CD4-positive, alpha-beta memory T cell (primary cell): ENCODE results near the gene MCF2L2. TPM values are rescaled to one million over a fixed set of nuclear protein-coding genes. Genes with fewer than 3 reads are reported as not detected.

ENCODE experiments used
- CTCF ChIA-PET: fragments of 350-600 bp; sonication (Branson Sonifier 250); formaldehyde crosslinking; loops from one replicate; lab custom pipeline; 2021; ENCODE audit warnings: inconsistent platforms; ENCODE audit not compliant: partially characterized antibody; lab: Charles Lee
- POLR2A ChIA-PET: fragments of 350-600 bp; sonication (Branson Sonifier 250); formaldehyde crosslinking; loops from one replicate; lab custom pipeline; 2021; ENCODE audit not compliant: partially characterized antibody; lab: Charles Lee
- DNase-seq, 5 donors: peaks; one replicate each; pipeline versions ENCODE4 v3.0.0 to v3.0.0-alpha.2; 2020 to 2022; ENCODE audit warnings: mixed read lengths in 1 of 5
- H3K27ac ChIP-seq: one replicate; pipeline ENCODE4 v1.7.0; 2013; ENCODE audit warnings: low read depth, low read length
- H3K27me3 ChIP-seq: 2 replicates; pipeline ENCODE4 v1.7.0; 2013; ENCODE audit warnings: mild to moderate bottlenecking, low read length, moderate library complexity; ENCODE audit not compliant: insufficient read depth
- H3K36me3 ChIP-seq: 2 replicates; pipeline ENCODE4 v1.7.0; 2013; ENCODE audit warnings: mild to moderate bottlenecking, low read length, moderate library complexity; ENCODE audit not compliant: insufficient read depth
- H3K4me1 ChIP-seq: 2 replicates; pipeline ENCODE4 v1.7.0; 2013; ENCODE audit warnings: mild to moderate bottlenecking, low read length, moderate library complexity; ENCODE audit not compliant: insufficient read depth
- H3K4me3 ChIP-seq, 2 donors: one replicate each; pipeline ENCODE4 v1.7.0; 2013; ENCODE audit warnings: low read length in 2 of 2, mild to moderate bottlenecking in 1 of 2
- H3K9me3 ChIP-seq, 2 donors: one replicate each; pipeline ENCODE4 v1.7.0; 2013; ENCODE audit warnings: low read length in 2 of 2, control low read depth in 1 of 2; ENCODE audit not compliant: control insufficient read depth in 1 of 2
- H3K27ac Mint-ChIP-seq, 7 donors: one replicate each; pipeline ENCODE4 v1.8.0; 2020 to 2021; ENCODE audit warnings: mixed read lengths in 7 of 7, mild to moderate bottlenecking in 6 of 7, inconsistent platforms in 3 of 7, moderate library complexity in 3 of 7
- H3K27me3 Mint-ChIP-seq, 2 donors: one replicate each; pipeline ENCODE4 v1.8.0; 2020 to 2021; ENCODE audit warnings: mixed read lengths in 2 of 2
- H3K36me3 Mint-ChIP-seq, 2 donors: one replicate each; pipeline ENCODE4 v1.8.0; 2020 to 2021; ENCODE audit warnings: mixed read lengths in 2 of 2, inconsistent platforms in 1 of 2, mild to moderate bottlenecking in 1 of 2
- H3K4me1 Mint-ChIP-seq, 4 donors: one replicate each; pipeline ENCODE4 v1.8.0; 2020 to 2021; ENCODE audit warnings: mixed read lengths in 4 of 4, mild to moderate bottlenecking in 1 of 4
- H3K4me3 Mint-ChIP-seq, 8 donors: one replicate each; pipeline ENCODE4 v1.8.0; 2020 to 2021; ENCODE audit warnings: mixed read lengths in 8 of 8, mild to moderate bottlenecking in 7 of 8, moderate library complexity in 6 of 8, inconsistent platforms in 3 of 8
- H3K9me3 Mint-ChIP-seq, 8 donors: one replicate each; pipeline ENCODE4 v1.8.0; 2020 to 2021; ENCODE audit warnings: mixed read lengths in 8 of 8, mild to moderate bottlenecking in 5 of 8, inconsistent platforms in 3 of 8, moderate library complexity in 1 of 8
- intact Hi-C: fragments of 100-400 bp; cut with micrococcal nuclease; formaldehyde crosslinking; loops from one replicate; pipeline ENCODE4 v1.15.1; 2023
- polyA plus RNA-seq, 2 donors: library from polyadenylated mRNA; unstranded; fragments of 300-500 nt; fragmentation: Illumina TruSeq; gene quantifications; one replicate each; pipeline ENCODE4 v1.2.3, GENCODE V29; 2021
- total RNA-seq, 2 experiments: library from RNA; stranded (reverse); gene quantifications; one replicate each; pipeline ENCODE4 v1.2.3, GENCODE V29; 2021

The MCF2L2 gene
- total and polyA plus RNA-seq, 4 experiments from 2014 or later, result 0.37 to 7.3 (median 5.1) TPM

DNA sequence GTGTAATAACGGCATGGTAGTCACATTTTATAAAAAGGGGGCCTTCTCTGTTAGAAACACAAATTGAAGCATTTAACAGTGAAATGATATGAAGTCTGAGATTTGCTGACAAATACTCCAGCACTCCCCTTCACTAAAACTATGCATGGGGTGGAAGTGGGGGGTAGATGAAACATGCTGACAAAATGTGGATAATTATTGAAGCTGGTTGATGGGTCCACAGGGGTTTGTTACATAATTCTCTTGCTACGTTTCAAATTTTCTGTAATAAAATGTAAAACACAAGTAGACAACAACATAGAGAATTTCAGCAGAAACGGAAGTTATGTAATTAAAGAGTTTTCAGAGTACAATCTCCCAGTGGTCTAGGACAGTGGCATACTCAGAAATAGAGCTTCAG, 37.0 kb downstream of the MCF2L2 start:
- Mint-ChIP-seq H3K9me3 (no peaks in the 10 kb centered on the region), H3K4me3 (no peak overlapping the region), H3K27me3 (peaks cover 0 to 1% of the 10 kb centered on the region in 2 donors), H3K27ac (peak overlapping the region in 2 of 7 donors; percentile 39 to 42), H3K36me3 (peaks cover 0 to 2% of the 10 kb centered on the region in 2 donors), H3K4me1 (peaks cover 0 to 8% (median 2%) of the 10 kb centered on the region in 4 donors)
- intact Hi-C loops, result no loop called here
- Histone ChIP-seq H3K27me3 (no peaks in the 10 kb centered on the region), H3K4me3 (no peak overlapping the region), H3K36me3 (no peaks in the 10 kb centered on the region), H3K9me3 (no peaks in the 10 kb centered on the region), H3K4me1 (no peaks in the 10 kb centered on the region), H3K27ac (no peak overlapping the region)
- ChIA-PET CTCF (interaction anchor here (0.6 to 2.2 kb wide), 2 partner anchors 207 to 269 kb away, joined by 3 to 7 read pairs; no protein-coding TSS in a partner anchor), POLR2A (no interaction called here)
- no peak for DNase-seq

DNA sequence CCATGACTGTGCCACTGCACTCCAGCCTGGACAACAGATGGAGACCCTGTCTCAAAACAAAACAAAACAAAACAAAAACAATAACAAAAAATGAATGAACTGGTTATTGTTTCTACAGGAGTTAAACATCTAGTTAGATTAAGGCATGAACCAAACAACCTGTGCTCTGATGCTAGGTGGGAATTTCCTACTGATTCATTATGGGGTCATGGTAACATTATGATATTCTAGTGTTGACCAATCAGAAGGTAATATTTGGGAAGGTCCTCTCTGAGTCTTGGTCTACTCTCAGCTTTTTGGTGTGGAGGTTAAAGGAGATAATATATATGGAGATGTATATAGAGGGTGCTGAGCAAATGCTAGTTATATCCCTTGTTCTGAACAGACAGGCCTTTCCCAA, 37.6 kb downstream of the MCF2L2 start:
- ChIA-PET POLR2A (no interaction called here), CTCF (interaction anchor here (0.6 to 2.2 kb wide), 2 partner anchors 206 to 268 kb away, joined by 3 to 7 read pairs; no protein-coding TSS in a partner anchor)
- Mint-ChIP-seq H3K36me3 (peaks cover 0 to 3% of the 10 kb centered on the region in 2 donors), H3K4me3 (no peak overlapping the region), H3K4me1 (peaks cover 2 to 8% (median 3%) of the 10 kb centered on the region in 4 donors), H3K27me3 (no peaks in the 10 kb centered on the region), H3K9me3 (no peaks in the 10 kb centered on the region), H3K27ac (peak overlapping the region in 3 of 7 donors; percentile 60 to 85 (median 77))
- Histone ChIP-seq H3K9me3 (no peaks in the 10 kb centered on the region), H3K4me1 (no peaks in the 10 kb centered on the region), H3K27ac (no peak overlapping the region), H3K4me3 (no peak overlapping the region), H3K27me3 (no peaks in the 10 kb centered on the region), H3K36me3 (no peaks in the 10 kb centered on the region)
- intact Hi-C loops, result no loop called here
- no peak for DNase-seq

DNA sequence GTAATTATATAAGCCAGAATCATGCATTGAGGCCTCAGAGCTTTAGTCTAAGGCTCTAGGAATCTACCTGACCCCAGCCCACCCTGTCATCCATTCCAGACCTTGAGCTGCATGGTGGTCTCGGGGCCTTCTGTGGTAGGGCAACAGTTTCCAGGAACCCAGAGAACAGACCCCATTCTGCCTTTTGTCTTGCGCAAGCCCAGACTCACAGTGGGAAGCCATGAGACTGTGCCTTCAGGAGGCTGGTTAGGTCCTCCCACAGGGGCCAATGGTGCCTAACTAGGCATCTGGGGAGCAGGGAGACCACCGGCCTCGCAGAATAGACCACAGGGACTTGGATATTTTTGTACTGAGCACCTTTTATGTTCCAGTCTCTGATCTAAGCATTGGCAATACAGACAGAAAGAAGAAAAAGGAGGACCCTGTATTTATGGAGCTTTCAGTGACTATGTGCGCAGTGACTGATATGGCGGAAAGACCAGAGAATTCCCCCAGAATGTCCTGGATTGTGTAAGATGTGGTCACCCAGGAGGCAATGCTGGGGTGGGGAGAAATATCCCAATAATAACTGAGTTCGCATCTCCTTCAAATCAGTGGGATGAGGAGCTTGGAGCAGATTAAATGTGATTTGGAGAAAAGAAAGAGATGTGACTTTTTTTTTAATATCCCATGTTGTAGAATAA, 40.1 kb downstream of the MCF2L2 start:
- DNase-seq, result no peak
- H3K27ac ChIP-seq, result no peak overlapping the region
- Mint-ChIP-seq H3K36me3 (peaks cover 0 to 4% of the 10 kb centered on the region in 2 donors), H3K4me3 (no peak overlapping the region), H3K9me3 (no peaks in the 10 kb centered on the region), H3K4me1 (peaks cover 4 to 8% (median 5%) of the 10 kb centered on the region in 4 donors), H3K27me3 (no peaks in the 10 kb centered on the region), H3K27ac (peak overlapping the region in 2 of 7 donors; percentile 35 to 85)
- H3K36me3 ChIP-seq, result no peaks in the 10 kb centered on the region
- CTCF ChIA-PET, result interaction anchor here (0.6 to 2.2 kb wide), 8 partner anchors 10 to 379 kb away, joined by 3 to 11 read pairs (median 5); no protein-coding TSS in a partner anchor
- no peaks in the 10 kb centered on the region for H3K27me3 ChIP-seq
- intact Hi-C loops, result no loop called here
- no peak overlapping the region for H3K4me3 ChIP-seq
- no peaks in the 10 kb centered on the region for H3K9me3 ChIP-seq
- no peaks in the 10 kb centered on the region for H3K4me1 ChIP-seq
- POLR2A ChIA-PET, result no interaction called here

DNA sequence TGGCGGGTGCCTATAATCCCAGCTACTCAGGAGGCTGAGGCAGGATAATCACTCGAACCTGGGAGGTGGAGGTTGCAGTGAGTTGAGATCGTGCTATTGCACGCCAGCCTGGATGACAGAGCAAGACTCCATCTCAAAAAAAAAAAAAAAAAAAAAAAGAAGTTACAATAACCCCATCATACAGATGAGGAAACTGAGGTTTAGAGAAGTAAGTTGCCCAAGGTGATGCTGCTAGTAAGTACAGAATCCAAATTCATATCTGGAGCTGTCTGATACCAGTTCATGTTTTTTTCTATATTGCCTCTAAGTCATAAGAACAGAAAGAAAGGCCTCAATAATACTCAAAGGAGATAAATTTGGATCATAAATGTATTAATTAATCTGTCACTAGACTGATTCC, 40.6 kb downstream of the MCF2L2 start:
- POLR2A ChIA-PET, result no interaction called here
- Mint-ChIP-seq H3K9me3 (no peaks in the 10 kb centered on the region), H3K27ac (peak overlapping the region in 1 of 7 donors; percentile 85), H3K27me3 (no peaks in the 10 kb centered on the region), H3K4me3 (no peak overlapping the region), H3K4me1 (peaks cover 4 to 8% (median 5%) of the 10 kb centered on the region in 4 donors), H3K36me3 (peaks cover 0 to 4% of the 10 kb centered on the region in 2 donors)
- Histone ChIP-seq H3K9me3 (no peaks in the 10 kb centered on the region), H3K4me3 (no peak overlapping the region), H3K36me3 (no peaks in the 10 kb centered on the region), H3K27ac (no peak overlapping the region), H3K27me3 (no peaks in the 10 kb centered on the region), H3K4me1 (no peaks in the 10 kb centered on the region)
- CTCF ChIA-PET, result interaction anchor here (0.6 to 2.2 kb wide), 6 partner anchors 34 to 877 kb away, joined by 3 to 11 read pairs (median 5); no protein-coding TSS in a partner anchor
- intact Hi-C loops, result loop anchor here (2.0 kb wide), 1 partner anchor 379 kb away; no protein-coding TSS in a partner anchor
- DNase-seq, result no peak

DNA sequence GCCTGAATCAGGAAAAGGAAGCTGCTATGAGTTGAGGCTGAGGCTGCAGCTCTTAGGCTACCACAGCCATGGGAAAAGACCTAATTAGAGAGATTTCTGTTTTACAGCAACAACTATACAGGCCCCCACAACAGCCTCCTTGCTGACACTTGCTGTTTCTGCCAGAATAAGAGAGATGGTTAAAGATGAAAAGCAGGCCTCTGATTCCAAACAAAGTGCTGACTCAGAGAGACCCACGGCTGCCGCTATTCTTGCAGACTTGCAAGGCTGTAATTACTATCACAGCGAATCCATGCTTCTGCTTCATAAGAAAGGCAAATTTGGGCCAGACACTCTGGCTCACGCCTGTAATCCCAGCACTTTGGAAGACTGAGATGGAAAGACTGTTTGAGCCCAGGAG, 41.8 kb downstream of the MCF2L2 start:
- no peaks in the 10 kb centered on the region for H3K4me1 ChIP-seq
- Mint-ChIP-seq H3K36me3 (peaks cover 0 to 4% of the 10 kb centered on the region in 2 donors), H3K9me3 (no peaks in the 10 kb centered on the region), H3K27ac (no peak overlapping the region), H3K27me3 (no peaks in the 10 kb centered on the region), H3K4me1 (peaks cover 2 to 6% (median 4%) of the 10 kb centered on the region in 4 donors), H3K4me3 (no peak overlapping the region)
- CTCF ChIA-PET, result interaction anchor here (0.7 to 8.6 kb wide), 13 partner anchors 11 to 672 kb away, joined by 3 to 163 read pairs (median 4); partner anchors contain the start of gene MCF2L2
- H3K4me3 ChIP-seq, result no peak overlapping the region
- H3K27ac ChIP-seq, result no peak overlapping the region
- no peaks in the 10 kb centered on the region for H3K27me3 ChIP-seq
- POLR2A ChIA-PET, result interaction anchor here (1.3 kb wide), 1 partner anchor 41 kb away, joined by 5 read pairs; the partner anchor contains the start of gene MCF2L2
- no peak for DNase-seq
- intact Hi-C loops, result loop anchor here (1.0 to 2.0 kb wide), 3 partner anchors 202 to 380 kb away; no protein-coding TSS in a partner anchor
- no peaks in the 10 kb centered on the region for H3K9me3 ChIP-seq
- no peaks in the 10 kb centered on the region for H3K36me3 ChIP-seq

DNA sequence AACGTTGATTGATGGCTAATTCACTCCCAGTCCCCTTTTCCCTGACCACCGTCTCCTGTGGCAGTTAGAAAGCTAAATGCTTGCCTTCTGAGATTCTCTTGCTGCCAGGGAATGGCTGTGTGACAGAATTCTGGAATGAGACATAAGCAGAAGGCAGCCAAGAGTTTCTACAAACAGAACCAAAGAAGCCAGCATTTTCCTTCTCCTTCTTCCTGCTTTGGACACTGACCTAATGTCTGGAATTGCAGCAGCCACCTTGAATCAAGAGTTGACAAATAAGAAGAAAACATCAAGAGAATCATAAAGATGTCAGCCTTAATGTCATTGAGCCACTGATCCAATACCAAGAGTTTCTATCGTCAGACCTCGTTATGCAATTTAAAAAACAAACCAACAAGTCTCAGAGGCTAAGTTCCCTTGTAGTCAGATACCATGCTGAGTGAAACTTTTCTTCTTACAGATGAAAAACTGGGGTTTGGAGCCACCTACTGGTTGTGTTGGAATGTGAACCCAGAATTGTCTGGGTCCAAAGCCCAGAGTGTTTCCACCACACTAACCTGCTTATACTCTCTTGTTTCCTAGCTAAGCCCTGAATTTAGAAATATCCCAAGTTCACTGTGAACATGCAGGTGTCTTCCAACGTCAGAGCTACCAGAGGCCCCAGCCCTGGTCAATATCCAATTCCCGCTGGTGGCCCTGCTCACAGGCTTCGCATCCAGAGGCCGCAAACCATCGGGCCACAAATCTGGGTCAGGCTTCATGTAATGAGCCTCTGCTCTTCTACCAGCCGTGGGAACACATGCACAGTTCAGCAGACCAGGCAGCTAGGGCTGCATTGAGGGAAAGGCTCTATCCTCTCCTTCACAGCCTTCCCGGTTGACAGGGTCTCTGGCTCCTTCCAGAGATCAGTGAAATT, 42.5 kb downstream of the MCF2L2 start:
- Histone ChIP-seq H3K9me3 (no peaks in the 10 kb centered on the region), H3K27ac (no peak overlapping the region), H3K27me3 (no peaks in the 10 kb centered on the region), H3K4me3 (no peak overlapping the region), H3K4me1 (no peaks in the 10 kb centered on the region), H3K36me3 (no peaks in the 10 kb centered on the region)
- ChIA-PET CTCF (interaction anchor here (0.7 to 8.6 kb wide), 15 partner anchors 11 to 672 kb away, joined by 3 to 163 read pairs (median 4); partner anchors contain the start of gene MCF2L2), POLR2A (interaction anchor here (1.0 to 1.3 kb wide), 2 partner anchors 42 to 263 kb away, joined by 3 to 5 read pairs; partner anchors contain the start of gene MCF2L2)
- H3K4me1 Mint-ChIP-seq, result peaks cover 2 to 6% (median 4%) of the 10 kb centered on the region in 4 donors
- intact Hi-C loops, result loop anchor here (1.0 to 2.0 kb wide), 3 partner anchors 202 to 381 kb away; no protein-coding TSS in a partner anchor
- no peak overlapping the region for H3K4me3 Mint-ChIP-seq
- H3K9me3 Mint-ChIP-seq, result no peaks in the 10 kb centered on the region
- H3K27ac Mint-ChIP-seq, result peak overlapping the region in 3 of 7 donors; percentile 6 to 83 (median 11)
- H3K27me3 Mint-ChIP-seq, result no peaks in the 10 kb centered on the region
- DNase-seq, result peak; percentile 54 to 63 (median 55)
- H3K36me3 Mint-ChIP-seq, result peaks cover 0 to 4% of the 10 kb centered on the region in 2 donors
